Esophagus squamous epithelium (tissue), 5 donors: Measurements from ENCODE around the gene DAB1. TPM values are rescaled to one million over a fixed set of nuclear protein-coding genes. Genes with fewer than 3 reads are reported as not detected.

ENCODE experiments used
- DNase-seq: peaks from one replicate; lab custom pipeline; 2025; lab: John Stamatoyannopoulos, UW
- H3K27ac ChIP-seq, 4 donors: fragments of 200-600 bp; sonication (generic); one replicate each; pipeline ENCODE4 v1.5.1; 2016 to 2019; ENCODE audit warnings: mild to moderate bottlenecking in 1 of 4
- H3K27me3 ChIP-seq, 4 donors: fragments of 200-600 bp; sonication (generic); 1 replicate in 3 of 4; 2 replicates in 1 of 4; pipeline versions ENCODE4 v1.5.1 to v1.6.0; 2017 to 2021; ENCODE audit warnings: antibody characterized with exemption in 1 of 4
- H3K36me3 ChIP-seq, 3 donors: fragments of 200-600 bp; sonication (generic); one replicate each; pipeline ENCODE4 v1.5.1; 2016 to 2019
- H3K4me1 ChIP-seq, 3 donors: fragments of 200-600 bp; sonication (generic); one replicate each; pipeline ENCODE4 v1.5.1; 2017 to 2019
- H3K4me3 ChIP-seq, 4 donors: fragments of 200-600 bp; sonication (generic); 1 replicate in 3 of 4; 2 replicates in 1 of 4; pipeline ENCODE4 v1.5.1; 2016 to 2019; ENCODE audit warnings: mild to moderate bottlenecking in 2 of 4, moderate library complexity in 1 of 4
- H3K9me3 ChIP-seq, 3 donors: fragments of 200-600 bp; sonication (generic); one replicate each; pipeline ENCODE4 v1.5.1; 2016 to 2019
- POLR2A ChIP-seq, 4 donors: fragments of 450-650 bp; IDR thresholded peaks; one replicate each; pipeline ENCODE4 v1.6.1; 2017; ENCODE audit warnings: antibody characterized with exemption in 4 of 4, mild to moderate bottlenecking in 4 of 4, moderate library complexity in 3 of 4
- WGBS, 2 donors: methylation state at CpG; one replicate each; pipeline ENCODE4 v1.1.5; 2018; 5-methylcytosine and 5-hydroxymethylcytosine counted together
- intact Hi-C: fragments of 100-400 bp; cut with DNase I; formaldehyde crosslinking; loops from one replicate; pipeline ENCODE4 v1.15.0; 2022
- total RNA-seq, 4 donors: library from RNA; depleted of rRNA; stranded (reverse); fragments of >200 nt; gene quantifications; one replicate each; pipeline ENCODE4 v1.1.0, GENCODE V29; 2016
- TF ChIP-seq, protein P1 (sequence below), 6 experiments: fragments of 450-650 bp in 4 of 6; fragments of 200-600 bp in 2 of 6; sonication (generic) in 2 of 6; IDR thresholded peaks; one replicate each; pipeline ENCODE4 v1.5.1; 2016 to 2019; ENCODE audit warnings: antibody characterized with exemption in 6 of 6, mild to moderate bottlenecking in 4 of 6, moderate library complexity in 4 of 6
- donor health status: DM: yes; HTN: yes; CAD: no.

DAB1 gene
- total RNA-seq, 4 donors from 2014 or later = under 0.01 TPM; not detected in 3

DNA sequence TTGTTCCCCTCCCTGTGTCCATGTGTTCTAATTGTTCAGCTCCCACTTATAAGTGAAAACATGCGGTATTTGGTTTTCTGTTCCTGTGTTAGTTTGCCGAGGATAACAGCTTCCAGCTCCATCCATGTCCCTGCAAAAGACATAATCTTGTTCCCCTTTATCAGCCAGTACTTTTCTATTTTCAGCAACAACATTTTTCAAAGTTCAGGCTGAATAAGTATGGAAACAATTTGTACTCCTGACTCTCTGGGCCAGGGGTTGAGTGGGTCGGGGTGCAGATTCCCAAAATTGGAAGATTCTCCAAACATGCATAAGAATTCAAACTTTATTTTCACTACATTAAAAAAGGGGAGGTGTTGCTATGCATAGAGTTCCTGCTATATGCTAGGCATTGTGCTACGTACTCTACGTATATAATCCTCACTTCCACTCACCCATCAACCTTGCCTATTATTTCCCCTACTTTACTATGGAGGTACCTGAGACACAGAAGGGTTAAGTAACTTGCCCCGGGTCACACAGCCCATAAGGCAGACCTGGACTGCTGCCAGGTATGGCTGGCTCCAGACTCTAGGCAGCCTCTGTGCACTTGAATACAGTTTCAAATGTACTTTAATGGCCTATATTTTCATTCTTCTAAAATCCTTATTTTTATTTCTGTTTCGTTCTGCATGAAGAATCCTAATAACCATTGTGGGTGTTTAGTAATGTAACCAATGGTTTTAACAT is 341.0 kb downstream of the DAB1 start:
- Histone ChIP-seq H3K27me3 (no peaks in the 10 kb centered on the region), H3K27ac (no peak overlapping the region), H3K4me1 (peaks cover 0 to 3% (median 0%) of the 10 kb centered on the region in 3 donors), H3K36me3 (no peaks in the 10 kb centered on the region), H3K4me3 (no peak overlapping the region), H3K9me3 (no peaks in the 10 kb centered on the region)
- WGBS, 2 donors = 59 to 61% methylated on average over 7 of the region's 7 CpGs
- TF ChIP-seq POLR2A (IDR thresholded peaks at IDR 0.05) = no peak
- TF ChIP-seq, protein P1, sequence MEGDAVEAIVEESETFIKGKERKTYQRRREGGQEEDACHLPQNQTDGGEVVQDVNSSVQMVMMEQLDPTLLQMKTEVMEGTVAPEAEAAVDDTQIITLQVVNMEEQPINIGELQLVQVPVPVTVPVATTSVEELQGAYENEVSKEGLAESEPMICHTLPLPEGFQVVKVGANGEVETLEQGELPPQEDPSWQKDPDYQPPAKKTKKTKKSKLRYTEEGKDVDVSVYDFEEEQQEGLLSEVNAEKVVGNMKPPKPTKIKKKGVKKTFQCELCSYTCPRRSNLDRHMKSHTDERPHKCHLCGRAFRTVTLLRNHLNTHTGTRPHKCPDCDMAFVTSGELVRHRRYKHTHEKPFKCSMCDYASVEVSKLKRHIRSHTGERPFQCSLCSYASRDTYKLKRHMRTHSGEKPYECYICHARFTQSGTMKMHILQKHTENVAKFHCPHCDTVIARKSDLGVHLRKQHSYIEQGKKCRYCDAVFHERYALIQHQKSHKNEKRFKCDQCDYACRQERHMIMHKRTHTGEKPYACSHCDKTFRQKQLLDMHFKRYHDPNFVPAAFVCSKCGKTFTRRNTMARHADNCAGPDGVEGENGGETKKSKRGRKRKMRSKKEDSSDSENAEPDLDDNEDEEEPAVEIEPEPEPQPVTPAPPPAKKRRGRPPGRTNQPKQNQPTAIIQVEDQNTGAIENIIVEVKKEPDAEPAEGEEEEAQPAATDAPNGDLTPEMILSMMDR (IDR thresholded peaks at IDR 0.05) = no peak
- intact Hi-C loops = no loop called here
- no peak for DNase-seq

GRCh38 chr1:57079454-57080157 is 344.3 kb downstream of the DAB1 start:
- H3K27me3 ChIP-seq = no peaks in the 10 kb centered on the region
- no peak for DNase-seq
- WGBS, 2 donors = 91 to 92% methylated on average over 5 of the region's 5 CpGs
- H3K9me3 ChIP-seq = no peaks in the 10 kb centered on the region
- intact Hi-C loops = no loop called here
- no peak for TF ChIP-seq POLR2A (IDR thresholded peaks at IDR 0.05)
- TF ChIP-seq, protein P1 (IDR thresholded peaks at IDR 0.05) = peak in 1 of 6 experiments; percentile 33
- H3K27ac ChIP-seq = no peak overlapping the region
- H3K4me1 ChIP-seq = peaks cover 0 to 3% (median 0%) of the 10 kb centered on the region in 3 donors
- H3K4me3 ChIP-seq = no peak overlapping the region
- H3K36me3 ChIP-seq = no peaks in the 10 kb centered on the region

DNA sequence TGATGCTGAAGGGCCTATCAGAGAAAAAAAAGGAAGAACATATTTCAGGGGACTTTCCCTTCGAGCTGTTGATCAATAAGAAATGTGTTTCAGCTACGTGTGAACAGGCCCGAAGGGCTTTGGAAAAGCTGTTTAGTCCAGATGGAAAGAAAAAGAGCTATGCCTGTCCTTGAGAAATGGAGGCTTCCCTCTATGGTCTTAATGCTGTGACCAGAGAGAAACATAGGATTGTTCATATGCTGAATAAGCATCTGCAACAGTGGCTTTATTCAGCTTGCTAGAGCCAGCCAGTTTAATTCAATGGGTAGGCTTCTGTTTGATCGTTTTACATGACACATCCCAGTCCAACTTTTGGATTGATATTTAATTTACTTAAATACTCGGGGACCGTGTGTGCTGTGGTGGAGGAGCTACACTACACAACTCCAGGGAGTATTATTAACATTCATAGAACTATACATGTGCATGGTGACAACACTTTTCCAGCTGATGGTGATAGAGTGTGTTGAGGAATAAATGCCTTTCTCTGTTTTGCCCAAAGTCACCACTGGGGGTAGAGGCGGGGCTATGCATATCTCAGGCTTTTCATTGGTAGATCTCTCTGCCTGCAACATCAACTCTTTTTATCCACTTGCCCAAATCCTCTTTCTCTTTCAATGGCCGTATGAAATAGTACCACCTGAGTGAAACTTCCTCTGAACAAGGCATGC is 351.3 kb downstream of the DAB1 start:
- no peak overlapping the region for H3K27ac ChIP-seq
- no peak for DNase-seq
- no peak overlapping the region for H3K4me3 ChIP-seq
- no peaks in the 10 kb centered on the region for H3K36me3 ChIP-seq
- H3K27me3 ChIP-seq = no peaks in the 10 kb centered on the region
- intact Hi-C loops = no loop called here
- H3K9me3 ChIP-seq = no peaks in the 10 kb centered on the region
- H3K4me1 ChIP-seq = peaks cover 0 to 6% (median 0%) of the 10 kb centered on the region in 3 donors
- TF ChIP-seq POLR2A (IDR thresholded peaks at IDR 0.05) = no peak
- TF ChIP-seq, protein P1 (IDR thresholded peaks at IDR 0.05) = peak in 1 of 6 experiments; percentile 23
- 66 to 71% methylated on average over 8 of the region's 8 CpGs for WGBS, 2 donors

- intact Hi-C loops = no loop called here
- Histone ChIP-seq H3K27me3 (no peaks in the 10 kb centered on the region), H3K27ac (no peak overlapping the region), H3K36me3 (no peaks in the 10 kb centered on the region), H3K4me1 (peaks cover 0 to 6% (median 0%) of the 10 kb centered on the region in 3 donors), H3K4me3 (no peak overlapping the region), H3K9me3 (no peaks in the 10 kb centered on the region)
- WGBS, 2 donors = 47 to 50% methylated on average over 3 of the region's 3 CpGs
- TF ChIP-seq POLR2A (IDR thresholded peaks at IDR 0.05) = no peak
- TF ChIP-seq, protein P1 (IDR thresholded peaks at IDR 0.05) = no peak
- no peak for DNase-seq
Observed at GRCh38 chr1:57067863-57068262, 356.0 kb downstream of the DAB1 start.
